HG03045 (cell line): ENCODE measurements around the gene SRSF12.
"Not testable (repeated sequence)": the region's sequence is repeated elsewhere in the genome, so short reads cannot be mapped to it uniquely, and the experiment has no call there.

ENCODE experiments used
- ATAC-seq: cut with Tn5 transposase; IDR thresholded peaks from one replicate; pipeline ENCODE4 v1.9.1; 2021; ENCODE audit warnings: mild to moderate bottlenecking, moderate library complexity; ENCODE audit not compliant: unreplicated experiment

The SRSF12 gene

DNA sequence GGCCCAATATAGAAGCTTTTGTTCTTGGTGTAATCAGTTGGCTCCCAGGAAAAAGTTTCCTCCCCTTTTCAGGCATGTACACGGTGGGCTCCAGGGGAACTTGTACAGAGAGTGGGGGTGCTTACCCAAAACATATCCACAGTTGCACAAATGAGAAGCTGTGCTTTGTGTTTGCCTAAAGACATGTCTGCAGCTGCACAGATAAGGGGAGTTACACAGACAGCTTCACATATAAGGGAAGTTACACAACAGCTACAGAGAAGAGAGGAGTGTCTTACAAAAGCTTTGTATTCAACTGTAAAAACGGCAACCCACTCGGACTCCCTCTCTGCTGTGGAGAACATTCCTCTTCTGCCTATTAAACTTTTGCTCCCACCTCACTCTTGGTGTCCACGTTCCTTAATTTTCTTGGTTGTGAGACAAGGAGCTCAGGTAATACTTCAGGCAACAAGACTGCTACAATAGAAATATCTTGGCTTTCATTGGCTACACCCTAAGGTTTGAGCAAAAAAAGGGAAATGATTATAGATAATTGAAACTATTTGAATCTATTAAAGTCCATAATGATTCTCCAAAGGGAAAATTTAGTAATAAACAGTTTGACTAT is 44.8 kb downstream of the SRSF12 start:
- ATAC-seq: no peak

DNA sequence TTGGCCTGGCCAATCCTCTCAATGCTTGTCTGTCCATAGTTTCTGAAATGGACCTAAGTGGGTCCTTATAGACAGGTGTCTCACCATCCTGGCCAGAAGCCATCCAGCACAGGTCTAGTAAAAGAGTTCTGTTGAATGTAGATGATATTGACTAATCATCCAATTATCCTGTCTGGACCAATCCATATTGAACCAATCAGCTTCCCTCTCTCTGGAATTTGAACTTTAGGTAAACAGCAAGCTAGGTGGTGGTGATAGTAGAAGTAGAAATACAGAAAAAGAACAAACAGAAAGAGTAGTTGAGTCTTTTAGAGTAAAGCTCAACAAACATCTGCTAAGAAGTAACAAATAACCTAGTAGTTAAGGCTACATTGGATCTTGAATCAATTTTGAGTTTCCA is 46.8 kb downstream of the SRSF12 start:
- ATAC-seq: no peak

DNA sequence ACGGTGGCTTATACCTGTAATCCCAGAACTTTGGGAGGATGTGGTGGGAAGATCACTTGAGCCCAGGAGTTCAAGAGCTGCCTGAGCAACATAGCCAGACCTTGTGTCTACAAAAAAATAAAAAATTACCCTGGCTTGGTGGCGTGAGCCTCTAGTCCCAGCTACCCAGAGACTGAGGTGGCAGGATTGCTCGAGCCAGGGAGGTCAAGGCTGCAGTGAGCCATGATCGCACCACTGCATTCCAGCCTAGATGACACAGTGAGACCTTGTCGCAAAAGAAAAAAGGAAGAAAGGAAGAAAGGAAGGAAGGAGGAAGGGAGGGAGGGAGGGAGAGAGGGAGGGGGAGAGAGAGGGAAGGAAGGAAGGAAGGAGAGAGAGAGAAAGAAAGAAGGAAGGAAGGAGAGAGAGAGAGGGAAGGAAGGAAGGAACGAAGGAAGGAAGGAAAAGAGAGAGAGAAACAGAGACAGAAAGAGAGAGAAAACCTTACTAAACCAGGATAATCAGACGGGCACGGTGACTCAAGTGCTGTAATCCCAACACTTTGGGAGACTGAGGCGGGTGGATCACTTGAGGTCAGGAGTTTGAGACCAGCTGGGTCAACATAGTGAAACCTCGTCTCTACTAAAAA is 48.2 kb downstream of the SRSF12 start:
- no peak for ATAC-seq

DNA sequence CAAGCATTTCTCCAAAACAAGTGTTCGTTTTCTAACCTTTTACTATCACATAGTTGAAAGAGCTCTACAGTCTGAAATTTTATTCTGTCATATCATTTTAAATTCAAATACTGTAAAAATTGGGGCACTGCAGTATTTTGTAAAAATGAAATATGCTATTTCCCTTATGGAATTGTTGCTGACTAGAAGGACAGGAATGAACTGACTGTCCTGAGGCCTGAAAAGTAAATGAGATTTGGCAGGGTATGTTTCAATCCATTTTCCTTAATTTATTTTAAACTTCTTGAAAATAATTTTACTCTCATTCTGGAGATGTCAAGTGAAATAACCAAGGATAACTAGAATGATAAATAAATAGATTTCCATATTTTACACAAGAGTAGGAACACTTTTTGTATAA is 49.2 kb downstream of the SRSF12 start:
- ATAC-seq: no peak

DNA sequence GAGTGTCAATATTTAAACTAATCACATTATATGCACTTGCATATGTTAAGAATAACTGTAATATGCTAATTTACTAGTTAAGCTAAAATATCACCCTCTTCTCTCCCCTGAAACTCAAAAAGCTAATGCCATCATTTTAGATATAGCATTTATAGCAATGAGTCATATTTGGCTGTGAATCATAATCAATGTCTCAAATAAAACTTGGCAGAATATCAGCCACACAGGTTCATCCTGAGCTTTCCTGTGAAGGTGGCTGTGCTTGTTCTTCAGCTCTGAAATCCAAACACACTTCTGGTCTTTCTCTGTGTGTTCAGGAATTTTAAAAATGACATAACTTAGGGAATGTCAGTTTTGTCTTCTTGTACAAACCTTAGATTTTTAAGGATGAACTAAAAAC is 50.1 kb downstream of the SRSF12 start:
- no peak for ATAC-seq

DNA sequence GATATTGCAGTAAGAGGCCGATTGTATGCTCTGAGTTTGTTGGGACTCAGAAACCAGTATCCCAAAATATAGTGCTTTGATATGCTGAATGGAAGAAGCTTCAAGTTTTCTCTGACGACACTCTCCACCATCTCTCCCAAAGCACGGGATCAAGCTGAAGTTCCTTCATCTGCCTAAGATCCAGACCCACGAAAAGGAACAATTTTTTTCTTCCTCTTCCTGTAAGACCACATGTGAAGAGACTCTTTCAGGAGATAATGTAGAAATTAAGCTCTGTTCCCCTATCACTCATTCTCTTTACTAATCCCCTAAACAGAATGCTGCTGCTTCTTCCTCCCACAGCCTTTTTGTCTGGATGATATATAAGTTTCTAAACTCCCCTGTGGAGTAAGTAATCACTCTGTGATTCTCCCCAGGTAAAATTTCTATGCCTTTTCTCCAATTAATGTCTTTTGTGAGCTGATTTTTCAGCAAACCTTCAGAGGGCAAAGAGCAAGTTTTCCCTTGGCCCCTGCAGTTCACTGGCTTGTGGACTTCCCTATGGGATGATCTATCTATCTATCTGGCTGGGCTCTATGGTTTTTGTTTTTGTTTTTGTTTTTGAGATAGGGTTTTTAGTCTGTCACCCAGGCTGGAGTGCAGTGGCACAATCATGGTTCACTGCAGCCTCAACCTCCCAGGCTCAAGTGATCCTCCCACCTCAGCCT is 50.8 kb downstream of the SRSF12 start:
- ATAC-seq: no peak

DNA sequence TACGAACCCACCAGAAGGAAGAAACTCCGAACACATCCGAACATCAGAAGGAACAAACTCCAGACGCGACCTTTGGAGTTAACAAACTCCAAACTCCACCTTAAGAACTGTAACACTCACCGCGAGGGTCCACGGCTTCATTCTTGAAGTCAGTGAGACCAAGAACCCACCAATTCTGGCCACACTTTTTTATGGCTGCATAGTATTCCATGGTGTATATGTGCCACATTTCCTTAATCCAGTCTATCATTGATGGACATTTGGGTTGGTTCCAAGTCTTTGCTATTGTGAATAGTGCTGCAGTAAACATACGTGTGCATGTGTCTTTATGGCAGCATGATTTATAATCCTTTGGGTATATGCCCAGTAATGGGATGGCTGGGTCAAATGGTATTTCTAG is 51.8 kb downstream of the SRSF12 start:
- ATAC-seq: not testable (repeated sequence)

DNA sequence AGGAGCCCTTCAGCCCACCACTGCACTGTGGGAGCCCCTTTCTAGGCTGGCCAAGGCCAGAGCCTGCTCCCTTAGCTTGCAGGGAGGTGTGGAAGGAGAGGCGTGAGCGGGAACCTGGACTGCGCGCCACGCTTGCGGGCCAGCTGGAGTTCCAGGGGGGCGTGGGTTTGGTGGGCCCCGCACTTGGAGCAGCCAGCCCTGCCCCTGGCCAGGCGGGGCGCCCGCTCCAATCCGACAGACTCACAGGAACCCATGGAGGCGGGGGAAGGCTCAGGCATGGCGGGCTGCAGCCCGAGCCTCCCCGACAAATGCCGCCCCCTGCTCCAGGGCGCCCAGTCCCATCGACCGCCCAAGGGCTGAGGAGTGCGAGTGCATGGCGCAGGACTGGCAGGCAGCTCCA is 52.9 kb downstream of the SRSF12 start:
- ATAC-seq: not testable (repeated sequence)

DNA sequence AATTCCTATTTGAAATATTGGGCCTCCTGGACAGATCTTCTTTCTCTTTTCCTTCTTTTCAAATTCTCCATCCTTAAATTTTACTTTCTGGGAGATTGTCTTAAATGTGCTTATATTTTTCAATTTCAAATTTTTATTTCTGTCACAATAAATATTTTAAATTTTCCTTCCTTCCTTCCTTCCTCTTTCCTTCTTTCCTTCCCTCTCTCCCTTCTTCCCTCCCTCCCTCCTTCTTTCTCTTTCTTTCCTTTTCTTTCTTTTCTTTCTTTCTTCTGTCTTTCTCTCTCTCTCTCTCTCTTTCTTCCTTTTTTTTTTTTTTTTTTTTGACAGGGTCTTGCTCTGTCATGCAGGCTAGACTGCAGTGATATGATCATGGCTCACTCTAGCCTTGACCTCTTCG is 54.0 kb downstream of the SRSF12 start:
- no peak for ATAC-seq

DNA sequence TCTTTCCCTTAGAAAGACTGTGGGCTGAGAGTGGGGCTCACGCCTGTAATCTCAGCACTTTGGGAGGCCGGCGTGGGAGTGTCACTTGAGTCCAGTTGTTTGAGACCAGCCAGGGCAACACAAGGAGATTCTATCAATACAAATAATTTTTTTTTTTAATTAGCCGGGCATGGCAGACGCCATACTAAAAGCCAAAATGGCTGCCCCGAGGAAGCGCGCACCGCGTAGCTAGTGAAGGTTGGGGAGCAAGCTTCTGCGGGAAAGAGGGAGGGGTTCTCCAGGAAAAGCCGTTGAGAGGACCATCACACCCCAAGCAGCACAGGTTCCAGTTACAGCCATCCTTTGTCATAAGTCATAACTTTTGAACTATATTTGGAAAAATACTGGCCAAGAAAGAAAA is 58.6 kb downstream of the SRSF12 start:
- no peak for ATAC-seq

DNA sequence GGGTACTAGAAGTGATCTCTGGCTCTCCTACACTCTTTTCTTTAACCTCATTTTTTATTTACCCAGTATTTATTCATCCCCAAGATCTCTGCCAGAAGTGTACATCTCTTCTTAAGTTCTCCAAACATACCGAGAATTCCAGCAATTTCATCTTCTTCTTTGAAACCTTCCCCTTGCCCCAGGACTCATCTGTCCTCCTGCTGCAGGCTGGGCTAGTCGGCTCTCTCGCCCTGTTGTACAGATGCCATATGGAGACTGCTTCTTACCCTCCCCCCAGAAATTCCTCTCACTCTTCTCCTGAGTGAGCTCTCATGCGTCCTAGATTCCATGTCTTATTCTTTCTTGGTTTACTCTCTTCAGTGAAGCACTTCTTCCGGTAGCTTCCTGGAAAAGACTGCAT is 59.2 kb downstream of the SRSF12 start:
- ATAC-seq: no peak

DNA sequence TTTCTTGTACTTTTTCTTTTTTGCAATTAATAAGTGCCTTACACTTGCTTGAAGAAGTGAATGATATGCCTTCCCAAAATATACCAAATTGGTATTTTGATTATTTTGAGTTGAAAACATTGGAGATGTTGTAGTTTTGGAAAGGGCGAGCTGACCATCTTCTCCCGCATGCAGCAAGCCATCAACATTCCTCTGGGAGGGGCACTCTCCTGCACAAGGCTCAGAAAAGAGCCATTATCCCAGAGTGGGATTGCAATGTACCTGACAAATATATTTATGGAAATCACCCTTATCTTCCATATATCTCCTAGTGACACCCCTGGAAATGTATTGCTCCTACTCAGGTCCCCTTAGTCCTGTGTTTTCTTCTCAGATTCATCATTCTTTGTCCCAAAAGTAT is 60.1 kb downstream of the SRSF12 start:
- no peak for ATAC-seq

DNA sequence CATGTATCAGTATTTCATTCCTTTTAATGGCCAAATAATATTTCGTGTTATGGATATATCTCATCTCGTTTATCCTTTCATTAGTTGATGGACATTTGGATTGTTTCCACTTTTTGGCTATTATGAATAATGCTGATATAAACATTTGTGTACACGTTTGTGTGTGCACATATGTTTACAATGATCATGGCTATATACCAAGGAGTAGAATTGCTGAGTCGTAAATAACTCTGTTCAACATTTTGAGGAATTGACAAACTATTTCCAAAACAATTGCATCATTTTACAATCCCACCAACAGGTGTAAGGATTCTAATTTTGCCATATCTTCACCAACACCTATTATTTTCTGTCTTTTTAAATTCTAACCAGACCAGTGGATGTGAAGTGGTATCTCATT is 63.7 kb downstream of the SRSF12 start:
- ATAC-seq: no peak

DNA sequence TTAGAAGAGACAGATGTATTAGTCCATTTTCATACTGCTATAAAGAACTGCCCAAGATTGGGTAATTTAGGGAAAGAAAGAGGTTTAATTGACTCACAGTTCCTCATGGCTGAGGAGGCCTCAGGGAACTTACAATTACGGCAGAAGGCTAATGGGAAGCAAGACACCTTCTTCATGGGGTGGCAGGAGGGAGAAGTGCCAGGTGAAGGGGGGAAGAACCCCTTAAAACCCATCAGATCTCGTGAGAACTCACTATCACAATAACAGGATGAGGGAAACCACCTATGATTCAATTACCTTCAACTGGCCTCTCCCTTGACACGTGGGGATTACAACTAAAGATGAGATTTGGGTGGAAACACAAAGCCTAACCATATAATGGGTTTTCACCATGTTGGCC is 66.2 kb downstream of the SRSF12 start:
- ATAC-seq: no peak

DNA sequence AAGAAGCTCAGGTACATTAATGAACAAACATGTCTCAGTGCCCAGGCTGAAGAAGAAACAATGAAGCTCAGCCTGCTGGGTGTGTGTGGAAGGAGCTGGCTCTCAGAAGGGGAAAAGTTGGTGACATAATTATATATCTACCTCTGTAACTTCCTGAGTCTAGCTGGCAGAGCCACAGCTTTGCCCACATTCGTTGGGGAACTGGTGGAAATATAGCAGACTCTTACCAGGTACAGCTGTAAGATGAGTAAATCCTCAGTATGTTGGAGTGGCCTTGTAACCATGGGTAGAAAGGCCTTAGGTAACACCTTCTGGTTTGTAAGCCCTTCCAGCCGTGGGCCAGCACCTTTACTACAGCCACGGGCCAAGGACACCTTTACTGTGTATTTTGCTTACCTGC is 67.2 kb downstream of the SRSF12 start:
- no peak for ATAC-seq

DNA sequence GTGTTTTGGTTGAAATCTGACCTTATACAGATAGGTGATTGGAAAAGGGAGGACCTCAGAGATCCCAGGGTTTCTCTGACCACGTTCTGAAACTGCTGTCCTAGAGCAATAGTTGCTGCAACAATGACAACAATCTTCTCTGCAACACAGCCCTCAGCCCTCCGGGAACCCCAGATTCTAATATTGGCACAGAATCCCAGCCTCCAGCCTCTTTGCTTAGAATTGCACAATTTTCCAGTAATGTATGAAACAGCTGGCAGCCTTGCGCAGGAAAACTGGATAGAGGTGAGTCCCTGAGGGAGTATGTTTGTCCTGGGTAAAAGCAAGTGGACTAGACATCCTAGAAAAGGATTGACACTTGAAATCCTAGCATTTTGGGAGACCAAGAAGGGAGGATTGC is 67.7 kb downstream of the SRSF12 start:
- no peak for ATAC-seq

DNA sequence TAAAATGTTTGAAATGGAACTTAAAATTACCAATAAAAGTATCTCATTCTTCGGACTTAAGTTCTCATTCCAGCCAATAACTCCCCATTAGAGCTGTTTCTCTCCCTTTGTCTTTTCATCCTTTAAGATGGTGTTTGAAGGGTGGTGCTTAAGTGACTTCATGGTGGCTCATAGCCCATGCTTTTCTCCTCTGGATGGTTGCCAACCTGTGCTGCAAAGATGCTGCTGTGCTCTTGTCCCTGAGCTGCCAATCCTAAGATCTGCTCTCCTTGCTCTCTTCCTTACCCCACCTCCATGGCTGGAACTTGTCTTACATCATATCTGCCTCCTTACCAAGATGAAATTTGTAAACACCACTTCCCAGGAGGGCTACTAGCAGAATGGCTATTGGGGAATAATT is 68.9 kb downstream of the SRSF12 start:
- no peak for ATAC-seq

DNA sequence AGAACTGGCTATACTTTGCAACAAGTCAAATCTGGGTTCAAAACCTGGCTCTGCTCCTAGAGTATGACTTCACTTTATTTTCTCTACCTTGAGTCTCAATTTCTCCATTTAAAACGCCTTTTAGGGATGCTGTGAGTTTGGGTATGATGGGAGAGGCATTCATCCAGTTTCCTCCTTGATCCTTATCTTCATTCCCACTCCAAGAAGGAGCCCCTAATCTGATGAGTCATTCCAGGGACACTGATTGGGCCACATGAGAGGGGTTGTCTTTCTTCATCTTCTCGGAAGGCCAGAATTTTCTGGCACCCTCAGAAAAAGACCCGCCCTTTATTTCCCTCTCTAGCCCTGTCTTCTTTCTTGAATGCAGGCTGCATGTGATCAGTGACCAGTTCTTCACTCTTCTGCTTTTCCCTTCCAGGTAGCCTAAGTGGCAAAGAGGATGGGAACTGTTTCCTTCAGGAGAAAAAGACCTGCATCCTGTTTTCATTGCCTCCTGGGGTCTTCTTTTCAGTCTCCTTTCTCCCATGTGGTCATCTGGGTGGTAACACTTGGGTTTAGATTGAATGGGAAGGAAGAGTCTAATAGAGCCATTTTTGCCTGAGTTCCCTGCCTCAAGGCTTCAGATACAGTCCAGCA is 69.5 kb downstream of the SRSF12 start:
- ATAC-seq: no peak

DNA sequence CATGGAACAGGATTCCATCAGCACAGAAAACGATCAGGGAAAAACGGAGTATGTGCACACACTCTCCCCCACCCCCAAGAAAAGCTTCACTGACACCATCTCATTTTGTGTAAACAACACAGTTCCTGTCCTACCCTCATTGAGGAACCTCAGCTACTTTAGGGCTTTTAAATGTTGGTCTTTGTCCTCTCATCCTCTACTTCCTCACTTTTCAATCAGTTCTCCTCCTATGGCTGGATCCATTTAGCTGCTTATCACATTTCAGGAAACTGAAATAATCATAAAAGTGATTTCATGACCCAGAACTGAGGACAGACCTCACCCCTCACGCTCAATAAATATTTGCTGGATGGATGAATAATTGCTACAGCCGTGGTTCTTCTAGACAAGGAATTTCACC is 70.4 kb downstream of the SRSF12 start:
- ATAC-seq: no peak
